ENCODE results near the gene DNMT3A. TPM values are rescaled to one million over a fixed set of nuclear protein-coding genes. Genes with fewer than 3 reads are reported as not detected.

Gene DNMT3A
- total RNA-seq, 1 donor from 2014 or later: 113 TPM

GRCh38 chr2:25303633-25304236 lies 38.0 kb downstream of the DNMT3A start:
- H3K27ac Mint-ChIP-seq (ENCODE audit: unreplicated experiment): no peak overlapping the region

GRCh38 chr2:25302758-25303375 lies 38.9 kb downstream of the DNMT3A start:
- Mint-ChIP-seq H3K27ac (ENCODE audit: unreplicated experiment) (no peak overlapping the region), H3K4me3 (no peak overlapping the region), H3K9me3 (no peaks in the 10 kb centered on the region), H3K27me3 (ENCODE audit: low read depth) (no peaks in the 10 kb centered on the region), H3K4me1 (peaks cover 26% of the 10 kb centered on the region), H3K36me3 (ENCODE audit: low read depth) (no peaks in the 10 kb centered on the region)
- no peak for TF ChIP-seq CTCF (conservative IDR thresholded peaks at IDR 0.05)
- DNase-seq (ENCODE audit: low read depth, low spot score): no peak

More at GRCh38 chr2:25303633-25304236, 38.0 kb downstream of the DNMT3A start:
- H3K27me3 Mint-ChIP-seq (ENCODE audit: low read depth): no peaks in the 10 kb centered on the region
- H3K9me3 Mint-ChIP-seq: no peaks in the 10 kb centered on the region
- no peaks in the 10 kb centered on the region for H3K36me3 Mint-ChIP-seq (ENCODE audit: low read depth)
- no peak overlapping the region for H3K4me3 Mint-ChIP-seq
- DNase-seq (ENCODE audit: low read depth, low spot score): no peak
- TF ChIP-seq CTCF (conservative IDR thresholded peaks at IDR 0.05): no peak
- H3K4me1 Mint-ChIP-seq: peaks cover 26% of the 10 kb centered on the region

- no peak for DNase-seq (ENCODE audit: low read depth, low spot score)
- no peak for TF ChIP-seq CTCF (conservative IDR thresholded peaks at IDR 0.05)
- Mint-ChIP-seq H3K4me3 (no peak overlapping the region), H3K27ac (ENCODE audit: unreplicated experiment) (no peak overlapping the region), H3K36me3 (ENCODE audit: low read depth) (no peaks in the 10 kb centered on the region), H3K9me3 (no peaks in the 10 kb centered on the region), H3K27me3 (ENCODE audit: low read depth) (no peaks in the 10 kb centered on the region), H3K4me1 (peaks cover 26% of the 10 kb centered on the region)
These were observed 40.0 kb downstream of the DNMT3A start for GRCh38 chr2:25301453-25302352.

- no peaks in the 10 kb centered on the region for H3K36me3 Mint-ChIP-seq (ENCODE audit: low read depth)
- no peaks in the 10 kb centered on the region for H3K27me3 Mint-ChIP-seq (ENCODE audit: low read depth)
- no peak for TF ChIP-seq CTCF (conservative IDR thresholded peaks at IDR 0.05)
- H3K9me3 Mint-ChIP-seq: no peaks in the 10 kb centered on the region
- H3K4me3 Mint-ChIP-seq: no peak overlapping the region
- DNase-seq (ENCODE audit: low read depth, low spot score): no peak
- H3K4me1 Mint-ChIP-seq: peaks cover 27% of the 10 kb centered on the region
- H3K27ac Mint-ChIP-seq (ENCODE audit: unreplicated experiment): no peak overlapping the region
These were observed 41.7 kb downstream of the DNMT3A start for GRCh38 chr2:25300001-25300400.

GRCh38 chr2:25298776-25299431 lies 42.8 kb downstream of the DNMT3A start:
- Mint-ChIP-seq H3K27me3 (ENCODE audit: low read depth) (no peaks in the 10 kb centered on the region), H3K27ac (ENCODE audit: unreplicated experiment) (no peak overlapping the region), H3K4me3 (no peak overlapping the region), H3K9me3 (no peaks in the 10 kb centered on the region), H3K36me3 (ENCODE audit: low read depth) (no peaks in the 10 kb centered on the region), H3K4me1 (peaks cover 26% of the 10 kb centered on the region)
- TF ChIP-seq CTCF (conservative IDR thresholded peaks at IDR 0.05): no peak
- no peak for DNase-seq (ENCODE audit: low read depth, low spot score)
